G401 (cell line): ENCODE data around the gene PTPRT. TPM values are rescaled to one million over a fixed set of nuclear protein-coding genes. Genes with fewer than 3 reads are reported as not detected.

Experiments used
- DNase-seq: peaks from one replicate; pipeline ENCODE4 v3.0.0-alpha.2; 2015; ENCODE audit warnings: low spot score
- in situ Hi-C: cut with HindIII; loops from 2 replicates; pipeline ENCODE4 v1.10.0; 2016; ENCODE audit warnings: low sequenced_read_pairs, mixed read lengths
- total RNA-seq: library from RNA; depleted of rRNA; stranded (reverse); fragments of >200 nt; shearing (Covaris generic); gene quantifications from 2 replicates; pipeline ENCODE4 v1.2.3, GENCODE V29; 2014

Gene PTPRT
- total RNA-seq, 1 experiment from 2014 or later: under 0.01 TPM

GRCh38 chr20:42484335-42484734, 705.4 kb downstream of the PTPRT start:
- no peak for DNase-seq
- in situ Hi-C loops: no loop called here

GRCh38 chr20:42483730-42484303, 705.9 kb downstream of the PTPRT start:
- no peak for DNase-seq
- in situ Hi-C loops: no loop called here

GRCh38 chr20:42482808-42483207, 706.9 kb downstream of the PTPRT start:
- no peak for DNase-seq
- in situ Hi-C loops: no loop called here

DNA sequence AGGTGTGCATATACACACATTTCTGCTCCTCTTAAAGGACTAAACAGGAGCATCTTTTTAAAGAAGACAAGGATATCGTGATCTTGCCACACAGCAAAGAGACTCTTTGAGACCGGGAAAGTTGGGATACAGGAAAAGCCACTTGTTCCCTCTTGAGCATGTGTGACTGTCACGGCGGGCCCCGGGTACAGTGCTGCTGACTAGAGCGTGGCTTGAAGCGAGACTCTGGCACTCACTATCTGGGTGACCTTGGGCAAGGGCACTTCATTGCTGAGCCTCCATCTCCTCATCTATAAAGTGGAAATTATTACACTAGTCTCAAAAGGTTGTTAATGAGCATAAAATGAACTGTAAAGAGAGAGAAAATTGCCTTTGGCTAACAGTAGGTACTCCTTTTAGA, 713.9 kb downstream of the PTPRT start:
- DNase-seq: no peak
- in situ Hi-C loops: no loop called here

- in situ Hi-C loops: no loop called here
- DNase-seq: no peak
Measured at GRCh38 chr20:42474646-42475045, 715.1 kb downstream of the PTPRT start.

- no peak for DNase-seq
- in situ Hi-C loops: no loop called here
Measured at GRCh38 chr20:42472198-42472597, 717.5 kb downstream of the PTPRT start.

GRCh38 chr20:42461965-42462593, 727.6 kb downstream of the PTPRT start:
- in situ Hi-C loops: no loop called here
- no peak for DNase-seq

GRCh38 chr20:42461291-42461690, 728.4 kb downstream of the PTPRT start:
- DNase-seq: no peak
- in situ Hi-C loops: no loop called here

GRCh38 chr20:42447270-42447669, 742.4 kb downstream of the PTPRT start:
- in situ Hi-C loops: no loop called here
- DNase-seq: no peak

GRCh38 chr20:42444799-42445198, 744.9 kb downstream of the PTPRT start:
- no peak for DNase-seq
- in situ Hi-C loops: no loop called here

GRCh38 chr20:42443200-42443599, 746.5 kb downstream of the PTPRT start:
- in situ Hi-C loops: no loop called here
- DNase-seq: no peak

DNA sequence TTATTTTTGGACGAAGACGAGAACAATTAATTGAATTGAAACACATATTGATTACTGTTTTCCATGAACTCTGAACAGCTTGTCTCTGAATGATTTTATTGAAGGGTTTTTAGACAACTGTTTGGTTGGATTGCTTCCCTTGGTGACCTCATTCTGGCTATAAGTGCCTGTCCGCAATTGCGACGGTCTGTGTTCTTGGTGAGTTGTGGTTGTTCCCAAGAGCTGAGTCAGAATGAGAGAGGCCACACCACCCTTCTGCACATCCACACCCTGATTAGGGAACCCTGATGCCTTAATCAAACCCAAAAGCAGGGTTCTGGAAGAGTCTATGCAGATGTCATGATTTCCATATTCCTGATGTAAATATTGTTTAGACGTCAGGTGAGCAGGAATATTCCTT, 747.0 kb downstream of the PTPRT start:
- in situ Hi-C loops: no loop called here
- DNase-seq: no peak

DNA sequence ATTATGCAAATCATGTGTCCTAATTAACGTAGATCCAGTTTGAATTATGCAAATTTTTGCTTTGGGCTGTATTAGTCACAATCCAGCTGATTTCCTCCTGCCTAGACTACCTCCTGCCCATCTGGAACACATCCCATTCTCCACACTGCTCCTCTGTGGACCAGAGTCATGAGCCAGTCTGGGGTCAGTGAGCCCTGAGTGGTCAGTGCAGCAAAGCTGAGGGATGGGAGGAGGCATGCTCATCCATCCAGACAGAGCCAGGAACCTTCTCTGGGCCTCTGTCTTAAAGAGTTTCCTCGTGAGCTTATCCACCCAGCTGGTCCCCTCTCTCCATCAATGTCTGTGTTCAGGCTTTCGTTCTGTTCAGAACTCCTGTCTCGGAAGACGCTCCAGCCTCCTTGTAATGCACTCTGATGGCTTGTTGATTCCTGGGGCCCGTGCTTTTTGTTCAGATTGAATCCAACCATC, 747.8 kb downstream of the PTPRT start:
- peak; percentile 5 for DNase-seq
- in situ Hi-C loops: no loop called here

GRCh38 chr20:42441196-42441863, 748.4 kb downstream of the PTPRT start:
- DNase-seq: no peak
- in situ Hi-C loops: no loop called here

- in situ Hi-C loops: no loop called here
- no peak for DNase-seq
Measured at GRCh38 chr20:42435230-42435629, 754.5 kb downstream of the PTPRT start.

GRCh38 chr20:42432496-42433334, 757.0 kb downstream of the PTPRT start:
- no peak for DNase-seq
- in situ Hi-C loops: no loop called here

DNA sequence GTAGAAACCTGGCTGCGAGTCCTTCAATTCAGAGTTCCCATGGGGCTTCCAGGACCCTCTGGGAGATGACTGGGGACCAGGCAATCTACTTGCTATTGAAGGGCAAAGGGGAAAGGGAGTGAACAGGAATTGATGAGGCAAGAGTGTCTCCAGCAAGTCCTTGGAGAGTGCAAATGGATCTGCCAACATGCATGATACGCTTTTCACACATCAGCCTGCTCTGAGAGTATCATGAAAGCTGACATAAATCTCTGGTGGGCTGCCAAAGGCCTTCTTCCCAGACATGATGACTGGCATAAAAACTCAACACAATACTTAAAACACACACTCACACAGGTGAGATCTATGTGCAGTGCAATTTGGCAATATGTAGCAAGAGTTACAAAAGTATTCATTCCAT, 759.1 kb downstream of the PTPRT start:
- DNase-seq: no peak
- in situ Hi-C loops: no loop called here

DNA sequence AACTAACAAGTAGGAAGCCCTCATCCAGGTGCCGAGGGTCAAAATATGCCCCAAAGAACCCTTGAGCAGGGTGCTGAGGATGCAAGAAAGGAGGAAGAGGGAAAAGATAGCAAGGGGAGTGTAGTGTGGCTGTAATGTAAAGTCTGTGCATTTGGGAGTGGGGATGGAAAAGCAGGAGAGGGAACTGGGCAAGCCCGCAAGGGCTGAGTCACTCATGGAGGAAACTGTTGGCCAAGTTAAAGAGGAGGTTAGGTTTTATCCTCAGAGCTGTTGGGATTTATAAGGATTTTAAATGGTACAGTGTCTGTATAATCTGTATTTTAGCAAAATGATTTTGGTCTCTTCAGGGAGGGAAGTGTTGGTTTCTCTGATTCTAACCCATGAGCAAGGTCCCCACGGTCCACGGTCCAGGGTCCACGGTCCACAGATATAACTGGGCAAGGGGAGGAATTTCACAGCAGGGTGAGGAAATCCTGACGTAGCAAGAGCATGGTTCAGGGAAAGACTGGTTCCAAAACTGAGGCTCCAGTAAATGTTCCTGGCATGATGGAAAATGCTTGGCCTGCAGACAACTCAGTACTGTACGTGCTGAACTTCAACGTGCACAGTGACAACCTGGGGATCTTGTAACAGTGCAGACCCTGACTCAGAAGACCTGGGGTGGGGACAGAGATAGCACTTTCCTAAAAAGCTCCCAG, 759.8 kb downstream of the PTPRT start:
- DNase-seq: no peak
- in situ Hi-C loops: no loop called here

GRCh38 chr20:42419814-42420532, 769.7 kb downstream of the PTPRT start:
- in situ Hi-C loops: no loop called here
- DNase-seq: no peak
